Liver (tissue), 9 donors: Measurements from ENCODE around the gene TPGS1. TPM values are rescaled to one million over a fixed set of nuclear protein-coding genes. Genes with fewer than 3 reads are reported as not detected.

Experiments used
- DNase-seq: peaks from one replicate; pipeline ENCODE4 v3.0.0-alpha.2; 2017; ENCODE audit warnings: low spot score
- H3K27ac ChIP-seq, 2 donors: one replicate each; pipeline ENCODE4 v1.7.0; 2013; ENCODE audit warnings: inconsistent platforms in 2 of 2, low read length in 2 of 2, control low read depth in 1 of 2, low read depth in 1 of 2, mild to moderate bottlenecking in 1 of 2
- H3K27me3 ChIP-seq, 4 donors: one replicate each; pipeline versions ENCODE4 v1.6.1 to v1.7.0; 2013; ENCODE audit warnings: low read length in 3 of 4, inconsistent platforms in 1 of 4, mild to moderate bottlenecking in 1 of 4, moderate library complexity in 1 of 4; ENCODE audit not compliant: control insufficient read depth in 4 of 4, insufficient read depth in 4 of 4
- H3K36me3 ChIP-seq, 4 donors: one replicate each; pipeline versions ENCODE4 v1.6.1 to v1.7.0; 2013; ENCODE audit warnings: low read length in 3 of 4, mild to moderate bottlenecking in 3 of 4, low read depth in 1 of 4, moderate library complexity in 1 of 4; ENCODE audit not compliant: control insufficient read depth in 4 of 4, insufficient read depth in 3 of 4
- H3K4me1 ChIP-seq, 4 donors: one replicate each; pipeline versions ENCODE4 v1.6.1 to v1.7.0; 2013; ENCODE audit warnings: low read length in 3 of 4, mild to moderate bottlenecking in 3 of 4, moderate library complexity in 1 of 4; ENCODE audit not compliant: control insufficient read depth in 4 of 4, insufficient read depth in 4 of 4
- H3K4me3 ChIP-seq, 3 donors: one replicate each; pipeline versions ENCODE4 v1.6.1 to v1.7.0; 2013; ENCODE audit warnings: low read length in 3 of 3, control low read depth in 1 of 3, low read depth in 1 of 3, mild to moderate bottlenecking in 1 of 3
- H3K9ac ChIP-seq, 2 donors: one replicate each; pipeline ENCODE4 v1.7.0; 2013; ENCODE audit warnings: low read length in 2 of 2, mild to moderate bottlenecking in 2 of 2, moderate library complexity in 2 of 2, control low read depth in 1 of 2, low read depth in 1 of 2
- H3K9me3 ChIP-seq, 4 donors: one replicate each; pipeline versions ENCODE4 v1.6.1 to v1.7.0; 2013; ENCODE audit warnings: low read length in 3 of 4; ENCODE audit not compliant: control insufficient read depth in 4 of 4
- EGR1 ChIP-seq, 2 donors: IDR thresholded peaks; 2 replicates each; pipeline ENCODE4 v1.6.1; 2016 to 2018; ENCODE audit warnings: antibody characterized with exemption in 2 of 2, low read depth in 2 of 2
- FOXA1 ChIP-seq: IDR thresholded peaks from 2 replicates; pipeline ENCODE4 v1.6.1; 2016; ENCODE audit warnings: antibody characterized with exemption
- FOXA2 ChIP-seq: IDR thresholded peaks from 2 replicates; pipeline ENCODE4 v1.6.1; 2016; ENCODE audit warnings: antibody characterized with exemption
- GABPA ChIP-seq, 2 donors: IDR thresholded peaks in 1 of 2; conservative IDR thresholded peaks in 1 of 2; 2 replicates each; pipeline ENCODE4 v1.6.1; 2016; ENCODE audit warnings: antibody characterized with exemption in 2 of 2, mild to moderate bottlenecking in 1 of 2, moderate library complexity in 1 of 2
- HNF4A ChIP-seq, 2 donors: conservative IDR thresholded peaks; 2 replicates each; pipeline ENCODE4 v1.6.1; 2016; ENCODE audit warnings: antibody characterized with exemption in 2 of 2, mild to moderate bottlenecking in 2 of 2
- HNF4G ChIP-seq: IDR thresholded peaks from 2 replicates; pipeline ENCODE4 v1.6.1; 2016; ENCODE audit warnings: antibody characterized with exemption
- JUND ChIP-seq, 2 donors: IDR thresholded peaks; 2 replicates each; pipeline ENCODE4 v1.6.1; 2016; ENCODE audit warnings: antibody characterized with exemption in 2 of 2
- MAX ChIP-seq: IDR thresholded peaks from 2 replicates; pipeline ENCODE4 v1.6.1; 2016; ENCODE audit warnings: antibody characterized with exemption
- RAD21 ChIP-seq, 2 donors: IDR thresholded peaks; 2 replicates each; pipeline ENCODE4 v1.6.1; 2016; ENCODE audit warnings: antibody characterized with exemption in 2 of 2, mild to moderate bottlenecking in 2 of 2
- REST ChIP-seq: IDR thresholded peaks from 2 replicates; pipeline ENCODE4 v1.6.1; 2016; ENCODE audit warnings: antibody characterized with exemption, mild to moderate bottlenecking
- RXRA ChIP-seq, 2 donors: IDR thresholded peaks; 2 replicates each; pipeline ENCODE4 v1.6.1; 2017 to 2018; ENCODE audit warnings: antibody characterized with exemption in 2 of 2, mild to moderate bottlenecking in 1 of 2
- SP1 ChIP-seq: IDR thresholded peaks from 2 replicates; pipeline ENCODE4 v1.6.1; 2018; ENCODE audit warnings: antibody characterized with exemption, mild to moderate bottlenecking
- TAF1 ChIP-seq: conservative IDR thresholded peaks from 2 replicates; pipeline ENCODE4 v1.6.1; 2016; ENCODE audit warnings: antibody characterized with exemption, mild to moderate bottlenecking
- YY1 ChIP-seq: IDR thresholded peaks from 2 replicates; pipeline ENCODE4 v1.6.1; 2016; ENCODE audit warnings: antibody characterized with exemption, mild to moderate bottlenecking
- ZBTB33 ChIP-seq: IDR thresholded peaks from 2 replicates; pipeline ENCODE4 v1.6.1; 2016; ENCODE audit warnings: antibody characterized with exemption
- WGBS: extraction: QIAGEN DNeasy Blood & Tissue Kit; methylation state at CpG from one replicate; pipeline ENCODE4 v1.1.7; 2013; 5-methylcytosine and 5-hydroxymethylcytosine counted together
- polyA plus RNA-seq, 2 donors: library from polyadenylated mRNA; stranded (reverse) in 1 of 2; unstranded in 1 of 2; fragments of 200-250 nt in 1 of 2; fragments of >200 nt in 1 of 2; fragmentation: Nextera tagmentation in 1 of 2; extraction: Ambion mirVana in 1 of 2; gene quantifications; one replicate each; pipeline versions ENCODE4 v1.2.1 to v1.2.3, GENCODE V29; 2013 to 2015
- total RNA-seq, 2 donors: library from RNA; depleted of rRNA; stranded (reverse); fragments of >200 nt; gene quantifications; one replicate each; pipeline ENCODE4 v1.2.3, GENCODE V29; 2014
- TF ChIP-seq, protein P1 (sequence below): fragments of 150-350 bp; IDR thresholded peaks from 2 replicates; pipeline ENCODE4 v1.5.1; 2017; ENCODE audit warnings: improper control_type of control experiment, low read depth, low read length; ENCODE audit not compliant: missing input control
- TF ChIP-seq, protein P2 (sequence below): IDR thresholded peaks from 2 replicates; pipeline ENCODE4 v1.6.1; 2016; ENCODE audit warnings: antibody characterized with exemption
- donor health status: healthy.
- donor health status: healthy.
- donor health status: healthy.
- donor health status: healthy.
- donor health status: healthy.

TPGS1 gene
- total and polyA plus RNA-seq, 4 donors: 1.7 to 15.5 (median 14.7) TPM

GRCh38 chr19:492091-492531 lies 15.2 kb upstream of the TPGS1 start:
- no peak for TF ChIP-seq REST
- TF ChIP-seq GABPA (IDR thresholded peaks at IDR 0.05 in 1 of 2, conservative IDR thresholded peaks at IDR 0.05 in 1 of 2): no peak
- no peak for TF ChIP-seq RAD21 (IDR thresholded peaks at IDR 0.05)
- TF ChIP-seq, protein P1, sequence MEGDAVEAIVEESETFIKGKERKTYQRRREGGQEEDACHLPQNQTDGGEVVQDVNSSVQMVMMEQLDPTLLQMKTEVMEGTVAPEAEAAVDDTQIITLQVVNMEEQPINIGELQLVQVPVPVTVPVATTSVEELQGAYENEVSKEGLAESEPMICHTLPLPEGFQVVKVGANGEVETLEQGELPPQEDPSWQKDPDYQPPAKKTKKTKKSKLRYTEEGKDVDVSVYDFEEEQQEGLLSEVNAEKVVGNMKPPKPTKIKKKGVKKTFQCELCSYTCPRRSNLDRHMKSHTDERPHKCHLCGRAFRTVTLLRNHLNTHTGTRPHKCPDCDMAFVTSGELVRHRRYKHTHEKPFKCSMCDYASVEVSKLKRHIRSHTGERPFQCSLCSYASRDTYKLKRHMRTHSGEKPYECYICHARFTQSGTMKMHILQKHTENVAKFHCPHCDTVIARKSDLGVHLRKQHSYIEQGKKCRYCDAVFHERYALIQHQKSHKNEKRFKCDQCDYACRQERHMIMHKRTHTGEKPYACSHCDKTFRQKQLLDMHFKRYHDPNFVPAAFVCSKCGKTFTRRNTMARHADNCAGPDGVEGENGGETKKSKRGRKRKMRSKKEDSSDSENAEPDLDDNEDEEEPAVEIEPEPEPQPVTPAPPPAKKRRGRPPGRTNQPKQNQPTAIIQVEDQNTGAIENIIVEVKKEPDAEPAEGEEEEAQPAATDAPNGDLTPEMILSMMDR: no peak
- no peak for TF ChIP-seq MAX
- no peak for TF ChIP-seq EGR1 (IDR thresholded peaks at IDR 0.05; ENCODE audit: low read depth in 2 of 2)
- TF ChIP-seq TAF1: no peak
- no peak for TF ChIP-seq HNF4A (conservative IDR thresholded peaks at IDR 0.05)
- TF ChIP-seq HNF4G: no peak
- TF ChIP-seq ZBTB33: no peak
- TF ChIP-seq, protein P2, sequence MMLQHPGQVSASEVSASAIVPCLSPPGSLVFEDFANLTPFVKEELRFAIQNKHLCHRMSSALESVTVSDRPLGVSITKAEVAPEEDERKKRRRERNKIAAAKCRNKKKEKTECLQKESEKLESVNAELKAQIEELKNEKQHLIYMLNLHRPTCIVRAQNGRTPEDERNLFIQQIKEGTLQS: no peak
- TF ChIP-seq FOXA2: no peak
- no peak for TF ChIP-seq SP1
- TF ChIP-seq YY1: no peak
- no peak for TF ChIP-seq FOXA1
- no peak for TF ChIP-seq JUND (IDR thresholded peaks at IDR 0.05)
- TF ChIP-seq RXRA (IDR thresholded peaks at IDR 0.05): no peak
- DNase-seq: no peak
- WGBS: 73% methylated on average over 19 of the region's 19 CpGs
- H3K27ac ChIP-seq: no peak overlapping the region
- H3K4me3 ChIP-seq: no peak overlapping the region
- no peaks in the 10 kb centered on the region for H3K36me3 ChIP-seq
- no peaks in the 10 kb centered on the region for H3K27me3 ChIP-seq
- no peak overlapping the region for H3K9ac ChIP-seq
- peaks cover 0 to 11% (median 5%) of the 10 kb centered on the region in 4 donors for H3K4me1 ChIP-seq
- H3K9me3 ChIP-seq: no peaks in the 10 kb centered on the region
